Mammary epithelial cell (primary cell): ENCODE data around the gene ROPN1B.

Source experiments
- EZH2 ChIP-seq: IDR thresholded peaks from 2 replicates; pipeline ENCODE4 v1.6.1; 2012; ENCODE audit warnings: low read length, inconsistent platforms, borderline replicate concordance
- TF ChIP-seq, protein P1 (sequence below), 2 donors: IDR thresholded peaks in 1 of 2; conservative IDR thresholded peaks in 1 of 2; 2 replicates each; pipeline ENCODE4 v1.5.1; 2011 to 2012; ENCODE audit warnings: inconsistent platforms in 2 of 2, low read length in 2 of 2, mild to moderate bottlenecking in 2 of 2, control low read depth in 1 of 2, low read depth in 1 of 2; ENCODE audit not compliant: insufficient read depth in 1 of 2; ENCODE audit errors: extremely low read depth in 1 of 2

- TF ChIP-seq, protein P1, sequence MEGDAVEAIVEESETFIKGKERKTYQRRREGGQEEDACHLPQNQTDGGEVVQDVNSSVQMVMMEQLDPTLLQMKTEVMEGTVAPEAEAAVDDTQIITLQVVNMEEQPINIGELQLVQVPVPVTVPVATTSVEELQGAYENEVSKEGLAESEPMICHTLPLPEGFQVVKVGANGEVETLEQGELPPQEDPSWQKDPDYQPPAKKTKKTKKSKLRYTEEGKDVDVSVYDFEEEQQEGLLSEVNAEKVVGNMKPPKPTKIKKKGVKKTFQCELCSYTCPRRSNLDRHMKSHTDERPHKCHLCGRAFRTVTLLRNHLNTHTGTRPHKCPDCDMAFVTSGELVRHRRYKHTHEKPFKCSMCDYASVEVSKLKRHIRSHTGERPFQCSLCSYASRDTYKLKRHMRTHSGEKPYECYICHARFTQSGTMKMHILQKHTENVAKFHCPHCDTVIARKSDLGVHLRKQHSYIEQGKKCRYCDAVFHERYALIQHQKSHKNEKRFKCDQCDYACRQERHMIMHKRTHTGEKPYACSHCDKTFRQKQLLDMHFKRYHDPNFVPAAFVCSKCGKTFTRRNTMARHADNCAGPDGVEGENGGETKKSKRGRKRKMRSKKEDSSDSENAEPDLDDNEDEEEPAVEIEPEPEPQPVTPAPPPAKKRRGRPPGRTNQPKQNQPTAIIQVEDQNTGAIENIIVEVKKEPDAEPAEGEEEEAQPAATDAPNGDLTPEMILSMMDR (conservative IDR thresholded peaks at IDR 0.05 in 1 of 2, IDR thresholded peaks at IDR 0.05 in 1 of 2; ENCODE audit: extremely low read depth in 1 of 2, insufficient read depth in 1 of 2, low read depth in 1 of 2, low read length in 2 of 2): no peak
- TF ChIP-seq EZH2: no peak
Observed at GRCh38 chr3:126025116-126025729, 56.2 kb downstream of the ROPN1B start.
